ENCODE results near the gene FSCB. TPM values are rescaled to one million over a fixed set of nuclear protein-coding genes. Genes with fewer than 3 reads are reported as not detected.
"Not testable (repeated sequence)": the region's sequence is repeated elsewhere in the genome, so short reads cannot be mapped to it uniquely, and the experiment has no call there.

FSCB gene
- polyA plus RNA-seq = not detected

- Histone ChIP-seq H3K4me3 (ENCODE audit: low read depth in 1 of 2, low read length in 2 of 2) (no peak within 1 kb of the TSS), H3K36me3 (ENCODE audit: control insufficient read depth in 2 of 2, insufficient read depth in 2 of 2, low read length in 1 of 2) (no peaks in the 10 kb centered on the region), H3K9me3 (ENCODE audit: control insufficient read depth in 2 of 2, insufficient read depth in 1 of 2, low read depth in 1 of 2, low read length in 1 of 2) (peaks cover 0 to 2% of the 10 kb centered on the region in 2 donors), H3K27me3 (ENCODE audit: control insufficient read depth in 1 of 2, insufficient read depth in 2 of 2, low read length in 2 of 2) (no peaks in the 10 kb centered on the region), H3K4me1 (ENCODE audit: control insufficient read depth in 2 of 2, insufficient read depth in 2 of 2, low read length in 1 of 2) (no peaks in the 10 kb centered on the region), H3K27ac (ENCODE audit: low read depth in 2 of 2, low read length in 1 of 2) (no peak within 1 kb of the TSS)
- WGBS, 2 donors = 92 to 95% methylated on average over 1 of the region's 1 CpG
Observed at GRCh38 chr14:44507183-44507582, at the start of gene FSCB. FSCB (minus strand) TSS chr14:44507283; CDS start chr14:44506987, 296 bp downstream.

- no peak overlapping the region for H3K27ac ChIP-seq (ENCODE audit: low read depth in 2 of 2, low read length in 1 of 2)
- no peak overlapping the region for H3K4me3 ChIP-seq (ENCODE audit: low read depth in 1 of 2, low read length in 2 of 2)
- 82 to 86% methylated on average over 2 of the region's 2 CpGs for WGBS, 2 donors
- H3K36me3 ChIP-seq (ENCODE audit: control insufficient read depth in 2 of 2, insufficient read depth in 2 of 2, low read length in 1 of 2) = no peaks in the 10 kb centered on the region
- no peaks in the 10 kb centered on the region for H3K9me3 ChIP-seq (ENCODE audit: control insufficient read depth in 2 of 2, insufficient read depth in 1 of 2, low read depth in 1 of 2, low read length in 1 of 2)
- peaks cover 0 to 3% of the 10 kb centered on the region in 2 donors for H3K27me3 ChIP-seq (ENCODE audit: control insufficient read depth in 1 of 2, insufficient read depth in 2 of 2, low read length in 2 of 2)
- no peaks in the 10 kb centered on the region for H3K4me1 ChIP-seq (ENCODE audit: control insufficient read depth in 2 of 2, insufficient read depth in 2 of 2, low read length in 1 of 2)
Observed at GRCh38 chr14:44531658-44532057, 24.6 kb upstream of the FSCB start.

- Histone ChIP-seq H3K4me3 (ENCODE audit: low read depth in 1 of 2, low read length in 2 of 2) (no peak overlapping the region), H3K36me3 (ENCODE audit: control insufficient read depth in 2 of 2, insufficient read depth in 2 of 2, low read length in 1 of 2) (no peaks in the 10 kb centered on the region), H3K9me3 (ENCODE audit: control insufficient read depth in 2 of 2, insufficient read depth in 1 of 2, low read depth in 1 of 2, low read length in 1 of 2) (no peaks in the 10 kb centered on the region), H3K4me1 (ENCODE audit: control insufficient read depth in 2 of 2, insufficient read depth in 2 of 2, low read length in 1 of 2) (no peaks in the 10 kb centered on the region), H3K27me3 (ENCODE audit: control insufficient read depth in 1 of 2, insufficient read depth in 2 of 2, low read length in 2 of 2) (peaks cover 0 to 3% of the 10 kb centered on the region in 2 donors), H3K27ac (ENCODE audit: low read depth in 2 of 2, low read length in 1 of 2) (no peak overlapping the region)
- WGBS, 2 donors = 65 to 73% methylated on average over 3 of the region's 3 CpGs
Observed at GRCh38 chr14:44530475-44530874, 23.4 kb upstream of the FSCB start.

GRCh38 chr14:44529026-44529425 is 21.9 kb upstream of the FSCB start:
- Histone ChIP-seq H3K27ac (ENCODE audit: low read depth in 2 of 2, low read length in 1 of 2) (no peak overlapping the region), H3K4me3 (ENCODE audit: low read depth in 1 of 2, low read length in 2 of 2) (no peak overlapping the region), H3K4me1 (ENCODE audit: control insufficient read depth in 2 of 2, insufficient read depth in 2 of 2, low read length in 1 of 2) (no peaks in the 10 kb centered on the region), H3K27me3 (ENCODE audit: control insufficient read depth in 1 of 2, insufficient read depth in 2 of 2, low read length in 2 of 2) (peaks cover 0 to 3% of the 10 kb centered on the region in 2 donors), H3K9me3 (ENCODE audit: control insufficient read depth in 2 of 2, insufficient read depth in 1 of 2, low read depth in 1 of 2, low read length in 1 of 2) (no peaks in the 10 kb centered on the region), H3K36me3 (ENCODE audit: control insufficient read depth in 2 of 2, insufficient read depth in 2 of 2, low read length in 1 of 2) (no peaks in the 10 kb centered on the region)
- 44 to 46% methylated on average over 1 of the region's 1 CpG for WGBS, 2 donors

- Histone ChIP-seq H3K27ac (ENCODE audit: low read depth in 2 of 2, low read length in 1 of 2) (no peak overlapping the region), H3K9me3 (ENCODE audit: control insufficient read depth in 2 of 2, insufficient read depth in 1 of 2, low read depth in 1 of 2, low read length in 1 of 2) (no peaks in the 10 kb centered on the region), H3K4me1 (ENCODE audit: control insufficient read depth in 2 of 2, insufficient read depth in 2 of 2, low read length in 1 of 2) (no peaks in the 10 kb centered on the region), H3K27me3 (ENCODE audit: control insufficient read depth in 1 of 2, insufficient read depth in 2 of 2, low read length in 2 of 2) (peaks cover 0 to 2% of the 10 kb centered on the region in 2 donors), H3K36me3 (ENCODE audit: control insufficient read depth in 2 of 2, insufficient read depth in 2 of 2, low read length in 1 of 2) (no peaks in the 10 kb centered on the region), H3K4me3 (ENCODE audit: low read depth in 1 of 2, low read length in 2 of 2) (no peak overlapping the region)
Observed at GRCh38 chr14:44528180-44528579, 21.1 kb upstream of the FSCB start.

GRCh38 chr14:44525237-44525636 is 18.2 kb upstream of the FSCB start:
- WGBS, 2 donors = 76% methylated on average over 3 of the region's 3 CpGs
- no peaks in the 10 kb centered on the region for H3K4me1 ChIP-seq (ENCODE audit: control insufficient read depth in 2 of 2, insufficient read depth in 2 of 2, low read length in 1 of 2)

GRCh38 chr14:44515668-44516067 is 8.6 kb upstream of the FSCB start:
- 73 to 81% methylated on average over 8 of the region's 8 CpGs for WGBS, 2 donors
- not testable (repeated sequence) for H3K36me3 ChIP-seq (ENCODE audit: control insufficient read depth in 2 of 2, insufficient read depth in 2 of 2, low read length in 1 of 2); H3K9me3 ChIP-seq (ENCODE audit: control insufficient read depth in 2 of 2, insufficient read depth in 1 of 2, low read depth in 1 of 2, low read length in 1 of 2); H3K4me1 ChIP-seq (ENCODE audit: control insufficient read depth in 2 of 2, insufficient read depth in 2 of 2, low read length in 1 of 2); H3K4me3 ChIP-seq (ENCODE audit: low read depth in 1 of 2, low read length in 2 of 2); H3K27ac ChIP-seq (ENCODE audit: low read depth in 2 of 2, low read length in 1 of 2); H3K27me3 ChIP-seq (ENCODE audit: control insufficient read depth in 1 of 2, insufficient read depth in 2 of 2, low read length in 2 of 2)

More at GRCh38 chr14:44525237-44525636, 18.2 kb upstream of the FSCB start:
- H3K4me3 ChIP-seq (ENCODE audit: low read depth in 1 of 2, low read length in 2 of 2) = no peak overlapping the region
- H3K9me3 ChIP-seq (ENCODE audit: control insufficient read depth in 2 of 2, insufficient read depth in 1 of 2, low read depth in 1 of 2, low read length in 1 of 2) = no peaks in the 10 kb centered on the region
- no peaks in the 10 kb centered on the region for H3K36me3 ChIP-seq (ENCODE audit: control insufficient read depth in 2 of 2, insufficient read depth in 2 of 2, low read length in 1 of 2)
- H3K27ac ChIP-seq (ENCODE audit: low read depth in 2 of 2, low read length in 1 of 2) = no peak overlapping the region
- H3K27me3 ChIP-seq (ENCODE audit: control insufficient read depth in 1 of 2, insufficient read depth in 2 of 2, low read length in 2 of 2) = no peaks in the 10 kb centered on the region

- no peaks in the 10 kb centered on the region for H3K27me3 ChIP-seq (ENCODE audit: control insufficient read depth in 1 of 2, insufficient read depth in 2 of 2, low read length in 2 of 2)
- 85 to 90% methylated on average over 2 of the region's 2 CpGs for WGBS, 2 donors
- H3K4me3 ChIP-seq (ENCODE audit: low read depth in 1 of 2, low read length in 2 of 2) = no peak overlapping the region
- no peak overlapping the region for H3K27ac ChIP-seq (ENCODE audit: low read depth in 2 of 2, low read length in 1 of 2)
- no peaks in the 10 kb centered on the region for H3K4me1 ChIP-seq (ENCODE audit: control insufficient read depth in 2 of 2, insufficient read depth in 2 of 2, low read length in 1 of 2)
- H3K9me3 ChIP-seq (ENCODE audit: control insufficient read depth in 2 of 2, insufficient read depth in 1 of 2, low read depth in 1 of 2, low read length in 1 of 2) = peaks cover 0 to 2% of the 10 kb centered on the region in 2 donors
- H3K36me3 ChIP-seq (ENCODE audit: control insufficient read depth in 2 of 2, insufficient read depth in 2 of 2, low read length in 1 of 2) = no peaks in the 10 kb centered on the region
Observed at GRCh38 chr14:44508834-44509233, 1.8 kb upstream of the FSCB start.

GRCh38 chr14:44505588-44505987 is 1.5 kb downstream of the FSCB start:
- no peak overlapping the region for H3K27ac ChIP-seq (ENCODE audit: low read depth in 2 of 2, low read length in 1 of 2)
- H3K36me3 ChIP-seq (ENCODE audit: control insufficient read depth in 2 of 2, insufficient read depth in 2 of 2, low read length in 1 of 2) = no peaks in the 10 kb centered on the region
- H3K4me1 ChIP-seq (ENCODE audit: control insufficient read depth in 2 of 2, insufficient read depth in 2 of 2, low read length in 1 of 2) = no peaks in the 10 kb centered on the region
- H3K27me3 ChIP-seq (ENCODE audit: control insufficient read depth in 1 of 2, insufficient read depth in 2 of 2, low read length in 2 of 2) = no peaks in the 10 kb centered on the region
- H3K9me3 ChIP-seq (ENCODE audit: control insufficient read depth in 2 of 2, insufficient read depth in 1 of 2, low read depth in 1 of 2, low read length in 1 of 2) = peaks cover 0 to 2% of the 10 kb centered on the region in 2 donors
- 58 to 65% methylated on average over 3 of the region's 3 CpGs for WGBS, 2 donors
- H3K4me3 ChIP-seq (ENCODE audit: low read depth in 1 of 2, low read length in 2 of 2) = no peak overlapping the region

GRCh38 chr14:44497148-44497547 is 9.9 kb downstream of the FSCB start:
- Histone ChIP-seq H3K4me3 (ENCODE audit: low read depth in 1 of 2, low read length in 2 of 2) (no peak overlapping the region), H3K36me3 (ENCODE audit: control insufficient read depth in 2 of 2, insufficient read depth in 2 of 2, low read length in 1 of 2) (no peaks in the 10 kb centered on the region), H3K9me3 (ENCODE audit: control insufficient read depth in 2 of 2, insufficient read depth in 1 of 2, low read depth in 1 of 2, low read length in 1 of 2) (no peaks in the 10 kb centered on the region), H3K27me3 (ENCODE audit: control insufficient read depth in 1 of 2, insufficient read depth in 2 of 2, low read length in 2 of 2) (no peaks in the 10 kb centered on the region), H3K4me1 (ENCODE audit: control insufficient read depth in 2 of 2, insufficient read depth in 2 of 2, low read length in 1 of 2) (no peaks in the 10 kb centered on the region), H3K27ac (ENCODE audit: low read depth in 2 of 2, low read length in 1 of 2) (no peak overlapping the region)
- 65 to 79% methylated on average over 1 of the region's 1 CpG for WGBS, 2 donors

All from esophagus (tissue), 2 donors.